NB4 (cell line): Measurements from ENCODE around the gene GLMP.

Experiments
- DNase-seq: peaks from one replicate; pipeline ENCODE4 v3.0.0; 2010; ENCODE audit warnings: low read depth
- H3K4me3 ChIP-seq: one replicate; pipeline ENCODE4 v1.5.1; 2011; ENCODE audit warnings: mild to moderate bottlenecking, low read depth, low read length, moderate library complexity
- CTCF ChIP-seq: IDR thresholded peaks from one replicate; pipeline ENCODE4 v1.5.1; 2012; ENCODE audit warnings: low read depth, low read length
- MAX ChIP-seq: IDR thresholded peaks from 2 replicates; pipeline ENCODE4 v1.6.1; 2011; ENCODE audit warnings: low read depth, low read length
- MYC ChIP-seq: IDR thresholded peaks from 2 replicates; pipeline ENCODE4 v1.6.1; 2011; ENCODE audit warnings: low read depth, low read length
- POLR2A ChIP-seq: IDR thresholded peaks from 2 replicates; pipeline ENCODE4 v1.6.1; 2011; ENCODE audit warnings: mild to moderate bottlenecking; ENCODE audit not compliant: insufficient read length; ENCODE audit errors: extremely low read depth

Gene GLMP

DNA sequence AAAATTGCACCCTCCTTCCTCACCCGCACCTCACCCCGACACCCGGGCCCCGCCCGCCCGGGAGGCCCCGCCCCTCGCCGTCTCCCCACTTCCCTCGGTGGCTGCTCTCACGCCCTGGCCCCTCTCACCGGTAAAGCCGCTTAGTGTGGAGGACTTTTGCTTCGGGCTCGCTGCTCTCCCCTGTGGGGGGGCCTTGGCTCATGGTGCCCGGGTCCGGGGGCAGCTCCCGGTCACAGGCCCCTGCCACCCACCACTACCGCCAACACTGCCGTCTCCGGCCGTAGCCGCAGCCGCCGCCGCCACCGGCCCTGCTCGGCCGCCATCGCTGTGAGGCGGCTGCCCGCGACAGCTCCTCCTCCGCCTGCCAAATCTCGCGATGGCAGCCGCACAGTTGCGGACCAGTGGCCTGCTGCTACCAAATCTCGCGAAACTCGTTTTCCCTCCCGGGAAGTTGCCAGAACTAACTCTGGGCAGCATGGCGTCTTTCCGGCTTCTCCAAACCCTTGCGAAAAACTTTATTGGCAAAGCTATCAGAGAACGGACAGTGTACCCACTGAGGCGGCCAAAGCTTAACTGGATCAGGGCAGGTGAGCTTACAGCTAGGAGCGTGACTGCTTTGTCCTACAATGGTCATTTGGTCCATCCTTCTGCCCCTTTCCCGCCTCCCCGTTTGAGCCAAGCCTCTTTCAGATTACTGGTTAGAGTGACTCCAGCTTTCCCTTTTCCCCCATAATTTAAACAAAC is 12.8 kb downstream of the GLMP start, which contains the start of gene SMG5:
SMG5 (minus strand) TSS at position 347 of the 744 bp plus-strand sequence; CDS start at position 202, 145 bp downstream.
- peak within 1 kb of the TSS; percentile 100 for H3K4me3 ChIP-seq
- no peak for TF ChIP-seq CTCF
- TF ChIP-seq MYC: peak; percentile 97
- peak; percentile 91 for TF ChIP-seq POLR2A
- TF ChIP-seq MAX: peak; percentile 87
- DNase-seq: peak; percentile 98

DNA sequence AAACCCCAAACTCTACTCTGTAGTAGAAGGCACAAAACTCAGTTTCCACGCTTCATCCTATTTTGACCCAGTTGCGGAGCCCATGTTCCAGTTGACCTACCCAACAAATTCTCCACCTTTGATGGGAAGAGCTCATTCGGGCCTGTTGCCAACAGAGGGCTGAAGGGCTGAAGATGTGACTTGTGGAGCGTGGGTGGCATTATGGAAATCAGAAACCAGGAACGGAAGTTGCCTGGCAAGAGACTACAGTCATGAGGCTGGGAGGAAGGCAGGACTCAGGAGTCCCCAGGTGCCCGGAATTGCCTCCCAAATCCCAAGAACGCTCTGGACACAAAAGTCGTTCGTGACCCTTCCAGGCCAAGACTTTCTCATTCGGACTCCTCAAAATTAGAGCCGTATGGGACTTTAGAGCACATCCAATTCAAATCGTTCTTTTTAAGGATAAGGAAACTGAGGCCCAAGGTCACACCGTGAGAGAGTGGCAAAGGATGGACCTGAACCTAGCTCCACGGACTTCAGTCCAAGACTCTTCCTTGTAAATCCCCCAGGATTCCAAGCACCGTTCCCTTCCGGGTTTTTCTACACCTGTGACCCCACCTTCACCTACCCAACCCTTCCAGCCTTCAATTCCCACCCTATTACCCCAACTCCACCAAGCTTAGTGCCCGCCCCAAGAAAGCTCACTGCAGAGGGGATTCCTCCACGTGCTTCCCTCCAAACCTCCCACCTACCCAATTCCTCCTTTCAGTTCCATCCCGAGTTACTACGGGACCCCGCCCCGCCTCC is 13.6 kb downstream of the GLMP start:
- DNase-seq: peak; percentile 57
- H3K4me3 ChIP-seq: peak overlapping the region; percentile 100
- TF ChIP-seq MAX: peak; percentile 24; the same call in 1 of the 2 replicates
- no peak for TF ChIP-seq POLR2A
- TF ChIP-seq MYC: peak; percentile 35; the same call in 1 of the 2 replicates

GRCh38 chr1:156281281-156281680 is 14.2 kb downstream of the GLMP start:
- TF ChIP-seq POLR2A (no peak), MAX (peak; percentile 97), CTCF (peak; percentile 9)
- DNase-seq: peak; percentile 80
- H3K4me3 ChIP-seq: peak overlapping the region; percentile 100

DNA sequence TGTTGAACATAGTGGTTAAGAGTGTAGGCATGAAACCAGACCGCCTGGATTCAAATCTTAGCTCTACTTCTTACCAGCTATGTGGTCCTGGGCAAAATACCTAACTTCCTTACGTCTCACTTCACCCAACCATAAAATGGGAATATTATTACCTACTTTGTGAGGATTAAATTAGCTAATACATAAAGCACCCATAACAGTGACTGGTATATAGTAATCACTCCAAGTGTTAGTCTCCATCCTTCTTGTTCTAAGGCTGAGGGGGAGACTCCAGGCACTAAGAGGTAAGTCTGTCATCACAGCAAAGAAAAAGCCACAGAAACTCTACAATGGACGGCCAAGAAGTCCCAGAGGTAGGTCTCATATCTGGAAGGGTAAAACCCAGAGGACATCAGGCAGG is 15.6 kb downstream of the GLMP start:
- no peak overlapping the region for H3K4me3 ChIP-seq
- TF ChIP-seq MAX: no peak
- no peak for TF ChIP-seq CTCF
- TF ChIP-seq POLR2A: no peak
- no peak for TF ChIP-seq MYC
- no peak for DNase-seq

DNA sequence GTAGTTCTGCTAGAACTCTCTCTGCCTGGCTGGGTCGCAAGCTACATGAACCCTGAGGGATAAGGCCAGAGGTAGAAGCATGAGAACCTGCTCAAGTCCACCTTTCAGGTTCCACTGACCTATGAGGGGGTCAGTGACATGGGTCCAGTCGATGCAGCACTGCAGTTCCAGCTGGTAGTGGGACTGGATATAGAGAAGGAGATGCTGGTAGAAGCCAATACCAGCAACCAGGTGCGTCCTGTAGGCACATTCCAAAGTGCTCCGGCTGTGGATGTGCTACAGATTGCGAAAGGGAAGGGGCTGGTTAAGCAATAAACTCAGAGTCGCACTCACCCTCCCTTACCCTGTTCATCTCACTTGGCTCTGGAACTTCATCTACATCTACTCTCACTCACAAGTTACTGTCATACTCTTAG is 18.5 kb downstream of the GLMP start:
- peak; percentile 54 for DNase-seq
- TF ChIP-seq POLR2A (no peak), MYC (no peak), MAX (no peak), CTCF (no peak)
- H3K4me3 ChIP-seq: no peak overlapping the region

- peak; percentile 38 for DNase-seq
- no peak overlapping the region for H3K4me3 ChIP-seq
- TF ChIP-seq MYC (no peak), POLR2A (no peak), CTCF (no peak), MAX (no peak)
Measured at GRCh38 chr1:156276532-156276931, 18.9 kb downstream of the GLMP start.
